ENCODE results near the gene TARS1.
A peak's percentile ranks its signal among the peaks of the same experiment; 100 is the strongest.
"Not testable (repeated sequence)": the region's sequence is repeated elsewhere in the genome, so short reads cannot be mapped to it uniquely, and the experiment has no call there.

The TARS1 gene

DNA sequence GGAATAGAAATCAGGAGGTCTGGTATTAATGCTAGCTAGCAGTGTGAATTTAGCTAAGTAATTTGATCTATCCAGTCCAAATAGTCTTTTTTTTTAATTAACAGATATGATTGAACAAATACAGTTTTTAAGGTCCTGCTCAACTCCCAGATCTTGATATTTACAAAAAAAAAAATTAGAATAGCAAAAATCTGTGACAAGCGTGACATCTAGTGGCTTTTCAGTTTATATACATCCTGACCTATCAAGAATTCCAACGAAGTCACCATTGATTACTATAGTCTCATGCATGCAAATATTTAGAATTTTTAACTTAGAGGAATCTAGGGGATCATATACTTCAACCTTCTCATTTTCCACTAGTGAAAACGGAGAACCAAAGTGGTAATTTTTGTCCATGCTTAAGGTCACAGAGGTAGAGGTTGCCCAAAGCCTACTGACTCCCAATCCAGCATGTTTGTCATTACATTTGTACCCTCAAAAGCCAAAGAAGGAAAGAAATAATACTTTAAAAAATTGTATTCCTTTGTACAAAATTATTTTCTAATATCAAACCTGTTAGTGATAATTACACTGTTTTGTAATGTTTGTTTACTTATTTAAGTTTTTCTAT, 17.6 kb upstream of the TARS1 start:
- Histone ChIP-seq H3K36me3 (ENCODE audit: insufficient read depth, low read length) (no peaks in the 10 kb centered on the region), H3K9me3 (ENCODE audit: control insufficient read depth, insufficient read depth, low read length) (no peaks in the 10 kb centered on the region), H3K9ac (ENCODE audit: low read depth, low read length) (no peak overlapping the region), H3K4me1 (ENCODE audit: insufficient read depth, low read length) (no peaks in the 10 kb centered on the region)

DNA sequence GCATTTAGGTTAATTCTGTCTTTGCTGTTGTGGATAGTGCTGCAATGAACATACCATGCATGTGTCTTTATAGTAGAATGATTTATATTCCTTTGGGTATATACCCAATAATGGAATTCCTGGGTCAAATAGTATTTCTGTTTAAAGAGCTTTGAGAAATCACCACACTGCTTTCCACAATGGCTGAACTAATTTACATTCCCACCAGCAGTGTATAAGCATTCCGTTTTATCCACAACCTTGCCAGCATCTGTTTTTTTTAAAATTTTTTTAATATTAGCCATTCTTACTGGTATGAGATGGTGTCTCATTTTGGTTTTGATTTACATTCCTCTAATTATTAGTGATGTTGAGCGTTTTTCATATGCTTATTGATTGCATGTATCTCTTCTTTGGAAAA, 15.5 kb upstream of the TARS1 start:
- Histone ChIP-seq H3K36me3 (ENCODE audit: insufficient read depth, low read length) (no peaks in the 10 kb centered on the region), H3K9me3 (ENCODE audit: control insufficient read depth, insufficient read depth, low read length) (no peaks in the 10 kb centered on the region), H3K9ac (ENCODE audit: low read depth, low read length) (no peak overlapping the region), H3K4me1 (ENCODE audit: insufficient read depth, low read length) (no peaks in the 10 kb centered on the region)

DNA sequence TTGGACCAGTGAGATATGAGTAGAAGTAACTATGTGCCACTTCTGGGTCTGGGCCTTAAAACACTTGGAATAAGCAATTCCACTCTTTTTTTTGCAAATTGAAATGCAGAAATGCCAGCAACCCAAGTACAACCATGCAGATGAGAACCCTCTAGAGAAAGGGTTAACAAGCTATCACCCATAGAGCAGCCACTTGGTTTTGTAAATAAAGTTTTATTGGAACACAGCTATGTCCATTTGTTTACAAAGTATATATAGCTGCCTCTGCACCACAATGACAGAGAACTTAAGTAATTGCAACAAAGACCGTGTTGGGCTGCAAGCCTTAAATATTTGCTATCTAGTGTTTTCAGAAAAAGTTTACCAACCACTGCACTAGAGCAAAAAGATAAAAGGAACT, 9.8 kb upstream of the TARS1 start:
- no peak overlapping the region for H3K9ac ChIP-seq (ENCODE audit: low read depth, low read length)
- H3K36me3 ChIP-seq (ENCODE audit: insufficient read depth, low read length) = no peaks in the 10 kb centered on the region
- H3K4me1 ChIP-seq (ENCODE audit: insufficient read depth, low read length) = no peaks in the 10 kb centered on the region
- no peaks in the 10 kb centered on the region for H3K9me3 ChIP-seq (ENCODE audit: control insufficient read depth, insufficient read depth, low read length)

DNA sequence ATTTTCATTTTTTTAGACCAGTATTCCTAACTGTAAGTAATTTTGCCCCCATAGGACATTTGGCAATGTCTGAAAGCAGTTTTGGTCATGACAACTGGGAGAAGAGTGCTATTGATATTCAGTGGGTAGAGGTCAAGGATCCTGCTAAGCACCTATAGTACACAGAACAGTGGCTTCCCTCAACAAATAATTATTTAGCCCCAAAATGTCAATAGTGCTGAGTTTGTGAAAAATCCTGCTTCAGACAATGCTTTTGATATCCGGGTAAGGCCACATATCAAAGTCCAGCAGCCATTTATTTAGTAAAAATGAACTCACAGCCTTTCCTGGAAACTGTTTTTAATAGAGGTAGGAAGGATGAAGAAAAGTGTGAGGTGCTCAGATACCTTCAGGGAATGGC, 8.1 kb upstream of the TARS1 start:
- no peaks in the 10 kb centered on the region for H3K9me3 ChIP-seq (ENCODE audit: control insufficient read depth, insufficient read depth, low read length)
- no peaks in the 10 kb centered on the region for H3K4me1 ChIP-seq (ENCODE audit: insufficient read depth, low read length)
- no peaks in the 10 kb centered on the region for H3K36me3 ChIP-seq (ENCODE audit: insufficient read depth, low read length)
- H3K9ac ChIP-seq (ENCODE audit: low read depth, low read length) = no peak overlapping the region

DNA sequence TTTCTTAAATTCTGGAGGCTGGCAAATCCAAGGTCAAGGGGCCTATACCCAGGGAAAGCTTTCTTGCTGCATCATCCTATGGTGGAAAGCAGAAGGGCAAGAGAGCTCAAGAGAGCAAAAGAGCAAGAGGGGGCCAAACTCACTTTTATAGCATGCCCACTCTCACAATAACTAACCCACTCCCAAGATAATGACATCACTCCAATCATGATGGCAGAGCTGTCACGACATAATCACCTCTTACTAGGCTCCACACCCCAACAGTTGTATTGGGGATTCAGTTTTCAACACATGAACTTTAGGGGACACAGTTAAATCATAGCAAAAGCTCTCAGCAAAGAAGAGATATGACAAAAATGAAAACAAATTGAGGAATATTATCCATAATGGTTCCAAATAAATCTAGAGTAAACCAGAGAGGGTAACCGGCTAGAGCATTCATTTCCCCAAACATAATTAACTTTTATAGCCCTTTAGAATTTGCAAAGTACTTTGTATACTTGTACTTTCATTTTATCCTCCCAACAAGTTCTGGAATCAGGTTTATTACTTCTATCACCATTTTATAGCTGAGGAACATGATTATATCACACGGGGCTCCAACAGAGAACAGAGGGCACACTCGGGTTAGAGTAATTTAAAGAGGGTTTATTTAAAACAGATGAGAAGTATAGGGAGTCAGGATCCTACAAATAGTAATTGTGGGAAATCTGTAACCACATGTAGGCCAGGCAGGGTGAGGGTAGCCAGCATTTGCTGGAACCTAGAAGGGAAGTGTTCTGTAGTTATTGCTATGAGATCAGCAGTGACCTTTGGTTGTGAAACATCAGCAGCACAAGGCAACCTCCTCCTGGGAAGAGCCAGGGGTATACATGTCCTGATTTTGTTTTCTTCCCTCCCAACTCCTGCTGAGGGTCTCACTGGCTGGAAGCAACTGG, 7.2 kb upstream of the TARS1 start:
- H3K9ac ChIP-seq (ENCODE audit: low read depth, low read length) = no peak overlapping the region
- H3K9me3 ChIP-seq (ENCODE audit: control insufficient read depth, insufficient read depth, low read length) = no peaks in the 10 kb centered on the region
- H3K4me1 ChIP-seq (ENCODE audit: insufficient read depth, low read length) = no peaks in the 10 kb centered on the region
- H3K36me3 ChIP-seq (ENCODE audit: insufficient read depth, low read length) = no peaks in the 10 kb centered on the region

DNA sequence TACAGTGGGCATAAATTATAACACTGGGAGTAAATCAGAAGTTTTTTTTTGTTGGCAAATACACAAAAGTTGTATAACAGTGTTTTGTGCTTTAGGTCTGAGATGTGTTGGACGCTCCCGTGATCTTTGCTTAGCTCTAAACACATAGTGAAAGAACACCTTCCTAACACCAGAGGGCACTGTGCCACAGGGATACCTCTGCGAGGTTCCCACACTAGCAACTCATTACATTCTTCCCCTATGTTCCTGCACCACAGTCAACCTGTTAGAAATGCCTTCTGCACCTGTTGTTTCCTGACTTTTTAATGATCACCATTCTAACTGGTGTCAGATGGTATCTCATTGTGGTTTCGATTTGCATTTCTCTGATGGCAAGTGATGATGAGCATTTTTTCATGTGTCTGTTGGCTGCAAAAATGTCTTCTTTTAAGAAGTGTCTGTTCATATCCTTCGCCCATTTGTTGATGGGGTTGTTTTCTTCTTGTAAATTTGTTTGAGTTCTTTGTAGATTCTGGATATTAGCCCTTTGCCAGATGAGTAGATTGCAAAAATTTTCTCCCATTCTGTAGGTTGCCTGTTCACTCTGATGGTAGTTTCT, 4.8 kb upstream of the TARS1 start:
- H3K36me3 ChIP-seq (ENCODE audit: insufficient read depth, low read length); H3K4me1 ChIP-seq (ENCODE audit: insufficient read depth, low read length); H3K9me3 ChIP-seq (ENCODE audit: control insufficient read depth, insufficient read depth, low read length); H3K9ac ChIP-seq (ENCODE audit: low read depth, low read length): not testable (repeated sequence)

DNA sequence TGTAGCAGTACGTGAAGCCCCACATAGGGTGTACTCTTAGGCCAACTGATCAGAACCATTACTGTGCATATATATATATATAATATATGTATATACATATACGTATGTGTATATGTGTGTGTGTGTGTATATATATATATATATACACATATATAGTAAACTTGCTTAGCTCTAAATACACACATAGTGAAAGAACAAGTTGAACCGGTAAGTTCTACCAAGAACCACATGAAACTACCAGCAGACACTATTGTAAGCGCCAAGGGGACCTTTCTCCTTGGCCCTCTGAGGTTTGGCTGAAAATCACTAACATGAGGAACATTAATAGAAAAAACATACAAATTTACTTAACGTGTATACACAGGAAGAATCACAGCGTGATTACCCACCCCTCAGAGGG, 1.8 kb upstream of the TARS1 start:
- H3K9me3 ChIP-seq (ENCODE audit: control insufficient read depth, insufficient read depth, low read length) = no peaks in the 10 kb centered on the region
- no peaks in the 10 kb centered on the region for H3K4me1 ChIP-seq (ENCODE audit: insufficient read depth, low read length)
- peak overlapping the region; percentile 94; the same call in 1 of the 2 replicates for H3K9ac ChIP-seq (ENCODE audit: low read depth, low read length)
- H3K36me3 ChIP-seq (ENCODE audit: insufficient read depth, low read length) = peaks cover 3% of the 10 kb centered on the region; the same call in 1 of the 2 replicates

DNA sequence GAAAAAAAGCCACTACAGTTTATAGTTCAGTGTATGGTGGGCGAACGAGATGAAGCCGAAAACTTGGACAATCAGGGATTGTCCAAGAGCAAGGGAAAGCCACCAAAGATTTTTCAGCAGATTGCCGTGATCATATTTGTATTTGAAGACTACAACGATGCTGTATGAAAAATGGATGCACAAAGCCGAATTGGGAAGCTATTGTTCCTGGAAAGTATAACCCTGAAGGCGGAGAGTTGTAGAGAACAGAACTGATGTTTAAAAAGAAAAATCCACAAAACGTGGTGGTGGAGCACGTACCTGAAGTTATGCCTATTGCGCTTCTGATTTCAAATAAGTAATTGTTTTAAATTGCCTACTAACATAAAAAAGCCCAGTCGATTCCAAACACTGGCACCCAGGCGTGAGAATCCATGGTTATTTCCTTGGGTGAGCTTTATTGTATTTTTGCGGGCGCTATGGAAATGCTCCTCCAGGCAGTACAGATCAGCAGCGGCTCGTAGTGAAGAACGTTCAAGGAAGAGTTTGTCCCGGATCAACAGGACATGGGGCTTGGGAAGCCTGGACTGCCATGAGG, 772 bp upstream of the TARS1 start:
- Histone ChIP-seq H3K36me3 (ENCODE audit: insufficient read depth, low read length) (peaks cover 3% of the 10 kb centered on the region; the same call in 1 of the 2 replicates), H3K9me3 (ENCODE audit: control insufficient read depth, insufficient read depth, low read length) (no peaks in the 10 kb centered on the region), H3K9ac (ENCODE audit: low read depth, low read length) (peak overlapping the region; percentile 94), H3K4me1 (ENCODE audit: insufficient read depth, low read length) (peaks cover 8% of the 10 kb centered on the region; the same call in 1 of the 2 replicates)

DNA sequence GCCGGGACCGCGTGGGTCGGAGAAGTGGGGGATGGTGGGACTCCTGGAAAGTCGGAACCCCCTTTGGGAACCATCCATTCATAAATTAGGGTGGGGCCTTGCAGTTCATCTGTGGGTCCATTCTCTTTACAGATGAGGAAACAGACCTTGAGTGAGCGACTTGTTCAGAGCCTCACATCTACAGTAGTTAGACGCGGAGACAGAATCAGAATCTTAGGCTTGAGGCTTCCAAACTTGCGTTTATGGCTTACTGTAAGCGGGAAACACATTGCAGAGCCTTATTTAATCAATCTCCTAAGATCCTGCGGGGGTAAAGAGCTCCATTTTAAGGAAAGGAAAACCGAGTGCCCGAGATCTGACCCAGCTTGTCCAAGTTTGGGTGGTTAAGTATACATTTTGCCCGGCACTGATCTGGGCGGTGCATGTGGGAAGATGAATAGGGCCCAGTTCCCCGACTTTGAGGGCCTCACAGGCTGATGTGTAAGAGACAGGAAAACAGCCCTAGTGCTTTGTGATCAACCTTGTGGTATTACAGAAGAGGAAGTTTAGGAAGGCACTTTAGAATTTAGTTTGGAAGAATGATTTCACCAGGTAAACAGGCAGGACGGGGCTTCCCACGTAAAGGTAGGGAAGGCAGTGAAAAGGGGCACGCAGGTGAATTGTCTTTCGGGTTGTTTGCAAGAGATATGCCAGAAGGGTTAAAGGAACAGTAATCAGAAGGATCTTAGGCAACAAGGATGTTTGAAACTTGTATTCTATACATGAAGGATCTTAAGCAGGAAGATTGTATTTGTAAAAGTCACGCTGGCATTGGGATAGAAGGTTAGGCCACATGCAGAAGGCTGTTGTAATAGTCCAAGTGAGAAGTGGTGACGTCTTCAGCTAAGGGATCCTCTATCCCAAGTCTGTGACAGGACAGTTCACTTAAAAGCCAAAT, 744 bp downstream of the TARS1 start:
- H3K9me3 ChIP-seq (ENCODE audit: control insufficient read depth, insufficient read depth, low read length) = no peaks in the 10 kb centered on the region
- peaks cover 16% of the 10 kb centered on the region; the same call in 1 of the 2 replicates for H3K4me1 ChIP-seq (ENCODE audit: insufficient read depth, low read length)
- peaks cover 7% of the 10 kb centered on the region; the same call in 1 of the 2 replicates for H3K36me3 ChIP-seq (ENCODE audit: insufficient read depth, low read length)
- H3K9ac ChIP-seq (ENCODE audit: low read depth, low read length) = peak overlapping the region; percentile 94

DNA sequence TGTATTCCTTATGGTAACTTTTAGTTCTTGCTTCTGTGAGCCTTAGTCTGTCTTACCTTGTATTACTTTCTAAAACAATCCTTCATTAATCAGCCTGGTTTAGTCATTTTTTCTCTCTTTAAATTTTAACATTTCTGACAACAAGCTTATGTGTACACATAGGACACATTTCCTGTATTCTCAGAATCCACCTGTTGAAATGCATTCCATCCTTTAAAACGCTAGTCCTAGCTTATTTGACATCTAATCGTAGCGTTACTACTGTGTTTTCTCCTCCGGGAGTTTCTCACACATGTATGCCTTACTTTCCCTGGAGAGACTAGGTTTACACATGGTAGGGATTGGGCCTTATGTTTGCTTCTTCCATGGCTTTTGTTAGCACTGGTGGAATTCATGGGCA, 3.8 kb downstream of the TARS1 start:
- H3K9ac ChIP-seq (ENCODE audit: low read depth, low read length) = no peak overlapping the region
- H3K4me1 ChIP-seq (ENCODE audit: insufficient read depth, low read length) = peaks cover 16% of the 10 kb centered on the region; the same call in 1 of the 2 replicates
- no peaks in the 10 kb centered on the region for H3K9me3 ChIP-seq (ENCODE audit: control insufficient read depth, insufficient read depth, low read length)
- peaks cover 9% of the 10 kb centered on the region; the same call in 1 of the 2 replicates for H3K36me3 ChIP-seq (ENCODE audit: insufficient read depth, low read length)

DNA sequence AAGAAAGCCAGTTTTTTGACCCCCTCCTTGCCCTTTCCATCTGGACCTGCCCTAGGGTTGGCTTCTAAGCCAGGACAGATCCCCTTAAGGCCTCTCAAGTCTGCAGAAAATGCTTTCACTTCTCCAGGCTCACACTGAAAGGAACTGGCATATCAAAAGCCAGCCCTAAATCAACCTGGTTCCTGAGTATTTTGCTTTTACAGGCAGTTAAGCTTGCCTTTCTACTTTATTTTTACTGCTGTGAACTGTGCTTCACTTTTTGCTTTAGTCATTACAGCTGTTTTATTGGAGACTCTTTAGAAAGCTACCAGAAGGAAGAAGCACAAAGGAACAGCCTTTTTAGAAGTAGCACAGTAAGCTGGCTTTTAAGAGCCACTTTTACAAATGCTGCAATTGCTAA, 5.0 kb downstream of the TARS1 start:
- H3K9ac ChIP-seq (ENCODE audit: low read depth, low read length) = no peak overlapping the region
- H3K4me1 ChIP-seq (ENCODE audit: insufficient read depth, low read length) = peaks cover 16% of the 10 kb centered on the region; the same call in 1 of the 2 replicates
- peaks cover 13% of the 10 kb centered on the region; the same call in 1 of the 2 replicates for H3K36me3 ChIP-seq (ENCODE audit: insufficient read depth, low read length)
- H3K9me3 ChIP-seq (ENCODE audit: control insufficient read depth, insufficient read depth, low read length) = no peaks in the 10 kb centered on the region

DNA sequence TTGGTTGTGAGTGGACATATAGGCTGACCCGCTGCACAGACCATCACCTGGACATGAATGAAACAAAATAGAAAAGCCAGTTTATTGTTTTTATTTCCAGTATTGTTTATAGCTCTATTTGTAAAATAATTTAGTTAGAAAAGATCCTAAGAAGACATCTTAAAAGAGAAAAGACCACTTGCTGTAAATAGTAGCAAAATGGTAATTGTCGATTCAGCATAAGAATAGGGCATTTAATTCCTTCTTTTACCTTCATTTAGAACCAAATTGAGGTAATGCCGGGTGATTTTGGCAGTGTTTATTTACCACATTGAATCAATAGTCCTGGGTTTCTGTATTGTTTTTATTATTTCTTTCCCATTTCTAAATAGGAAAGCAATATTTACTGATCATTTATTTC, 7.4 kb downstream of the TARS1 start:
- Histone ChIP-seq H3K4me1 (ENCODE audit: insufficient read depth, low read length) (peaks cover 16% of the 10 kb centered on the region; the same call in 1 of the 2 replicates), H3K36me3 (ENCODE audit: insufficient read depth, low read length) (peaks cover 15% of the 10 kb centered on the region; the same call in 1 of the 2 replicates), H3K9me3 (ENCODE audit: control insufficient read depth, insufficient read depth, low read length) (no peaks in the 10 kb centered on the region), H3K9ac (ENCODE audit: low read depth, low read length) (no peak overlapping the region)

DNA sequence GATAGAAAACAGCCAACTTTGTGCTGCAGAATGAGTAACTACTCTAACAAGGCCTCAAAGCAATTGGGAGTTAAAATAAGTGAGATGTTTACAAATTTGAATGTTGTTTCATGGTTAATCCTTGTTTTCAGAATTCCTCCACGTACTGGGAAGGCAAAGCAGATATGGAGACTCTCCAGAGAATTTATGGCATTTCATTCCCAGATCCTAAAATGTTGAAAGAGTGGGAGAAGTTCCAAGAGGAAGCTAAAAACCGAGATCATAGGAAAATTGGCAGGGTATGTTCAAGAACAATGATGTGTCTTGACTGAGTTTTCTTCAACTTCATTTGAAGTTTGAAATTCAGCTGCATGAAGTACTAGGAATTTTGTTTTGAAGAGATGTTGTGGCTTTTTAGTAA, 16.4 kb downstream of the TARS1 start:
- Histone ChIP-seq H3K9ac (ENCODE audit: low read depth, low read length) (no peak overlapping the region), H3K9me3 (ENCODE audit: control insufficient read depth, insufficient read depth, low read length) (no peaks in the 10 kb centered on the region), H3K36me3 (ENCODE audit: insufficient read depth, low read length) (peaks cover 75% of the 10 kb centered on the region), H3K4me1 (ENCODE audit: insufficient read depth, low read length) (no peaks in the 10 kb centered on the region)
